ENCODE data around the gene P2RX6.
"Not testable (repeated sequence)": the region's sequence is repeated elsewhere in the genome, so short reads cannot be mapped to it uniquely, and the experiment has no call there.

P2RX6 gene

GRCh38 chr22:21055880-21056319 is 40.9 kb downstream of the P2RX6 start:
- FAIRE-seq = no peak
- TF ChIP-seq CTCF (IDR thresholded peaks at IDR 0.05; ENCODE audit: insufficient read depth, missing control alignments) = no peak
- DNase-seq (ENCODE audit: insufficient read length, low spot score) = no peak

GRCh38 chr22:21060363-21060762 is 45.4 kb downstream of the P2RX6 start:
- DNase-seq (ENCODE audit: insufficient read length, low spot score) = not testable (repeated sequence)

GRCh38 chr22:21061660-21062321 is 46.8 kb downstream of the P2RX6 start:
- not testable (repeated sequence) for DNase-seq (ENCODE audit: insufficient read length, low spot score); FAIRE-seq

More at GRCh38 chr22:21060363-21060762, 45.4 kb downstream of the P2RX6 start:
- FAIRE-seq = not testable (repeated sequence)

GRCh38 chr22:21064425-21064824 is 49.5 kb downstream of the P2RX6 start:
- FAIRE-seq; DNase-seq (ENCODE audit: insufficient read length, low spot score): not testable (repeated sequence)

- DNase-seq (ENCODE audit: insufficient read length, low spot score) = no peak
- FAIRE-seq = no peak
- no peak for TF ChIP-seq CTCF (IDR thresholded peaks at IDR 0.05; ENCODE audit: insufficient read depth, missing control alignments)
Measured at GRCh38 chr22:21064917-21065864, 50.2 kb downstream of the P2RX6 start.

GRCh38 chr22:21067075-21067900 is 52.3 kb downstream of the P2RX6 start:
- no peak for FAIRE-seq

GRCh38 chr22:21067901-21068680 is 53.1 kb downstream of the P2RX6 start:
- FAIRE-seq = no peak
- no peak for TF ChIP-seq CTCF (IDR thresholded peaks at IDR 0.05; ENCODE audit: insufficient read depth, missing control alignments)
- DNase-seq (ENCODE audit: insufficient read length, low spot score) = no peak

More at GRCh38 chr22:21067075-21067900, 52.3 kb downstream of the P2RX6 start:
- DNase-seq (ENCODE audit: insufficient read length, low spot score) = no peak
- no peak for TF ChIP-seq CTCF (IDR thresholded peaks at IDR 0.05; ENCODE audit: insufficient read depth, missing control alignments)

Data from D721Med (cell line).